ENCODE results near the gene PTBP1.
"Not testable (repeated sequence)": the region's sequence is repeated elsewhere in the genome, so short reads cannot be mapped to it uniquely, and the experiment has no call there.

GRCh38 chr19:853614-854220, 56.5 kb downstream of the PTBP1 start:
- not testable (repeated sequence) for TF ChIP-seq CTCF (IDR thresholded peaks at IDR 0.05; ENCODE audit: poor library complexity); EZH2 (IDR thresholded peaks at IDR 0.05; ENCODE audit: borderline replicate concordance); EZH2phosphoT487 (IDR thresholded peaks at IDR 0.05; ENCODE audit: low read depth, severe bottlenecking, unreplicated experiment)
